ENCODE data around the gene MACROD2. TPM values are rescaled to one million over a fixed set of nuclear protein-coding genes. Genes with fewer than 3 reads are reported as not detected.

MACROD2 gene
- total and polyA plus RNA-seq, 4 donors = 0.66 to 10.5 (median 3.3) TPM

DNA sequence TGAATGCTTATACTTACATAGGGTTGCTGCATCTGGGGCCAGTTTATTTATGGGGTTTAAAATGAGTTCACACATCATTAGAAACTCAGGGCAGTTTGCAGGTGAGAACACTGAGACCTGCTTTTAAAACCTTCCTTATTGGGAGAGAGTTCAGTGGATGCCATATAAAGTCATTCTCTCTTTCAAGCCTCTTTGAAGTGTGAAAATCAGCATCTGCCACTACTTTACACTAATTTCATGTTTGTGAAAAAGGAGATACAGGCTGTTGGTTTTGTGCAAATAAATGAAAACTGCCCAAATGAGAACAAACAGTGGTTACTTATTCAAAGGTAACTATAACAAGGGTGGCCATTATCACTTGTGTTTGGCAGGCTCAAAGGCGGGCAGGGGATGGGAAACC lies 2047.4 kb downstream of the MACROD2 start:
- 85% methylated on average over 1 of the region's 1 CpG for WGBS
- no peak overlapping the region for H3K27ac ChIP-seq (ENCODE audit: low read depth in 1 of 2, low read length in 2 of 2)
- H3K4me1 ChIP-seq (ENCODE audit: control insufficient read depth in 4 of 4, insufficient read depth in 4 of 4, low read length in 3 of 4) = no peaks in the 10 kb centered on the region
- TF ChIP-seq, protein P1, sequence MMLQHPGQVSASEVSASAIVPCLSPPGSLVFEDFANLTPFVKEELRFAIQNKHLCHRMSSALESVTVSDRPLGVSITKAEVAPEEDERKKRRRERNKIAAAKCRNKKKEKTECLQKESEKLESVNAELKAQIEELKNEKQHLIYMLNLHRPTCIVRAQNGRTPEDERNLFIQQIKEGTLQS (IDR thresholded peaks at IDR 0.05) = no peak
- TF ChIP-seq GABPA (IDR thresholded peaks at IDR 0.05 in 1 of 2, conservative IDR thresholded peaks at IDR 0.05 in 1 of 2) = no peak
- TF ChIP-seq RAD21 (IDR thresholded peaks at IDR 0.05) = no peak
- TF ChIP-seq HNF4G (IDR thresholded peaks at IDR 0.05) = no peak
- no peak for TF ChIP-seq RXRA (IDR thresholded peaks at IDR 0.05)
- TF ChIP-seq YY1 (IDR thresholded peaks at IDR 0.05) = no peak
- no peak for TF ChIP-seq HNF4A (conservative IDR thresholded peaks at IDR 0.05)
- no peak for TF ChIP-seq TAF1 (conservative IDR thresholded peaks at IDR 0.05)
- TF ChIP-seq NR2F2 (IDR thresholded peaks at IDR 0.05) = no peak
- no peak for TF ChIP-seq FOXA1 (IDR thresholded peaks at IDR 0.05)
- TF ChIP-seq FOXA2 (IDR thresholded peaks at IDR 0.05) = no peak
- TF ChIP-seq, protein P2, sequence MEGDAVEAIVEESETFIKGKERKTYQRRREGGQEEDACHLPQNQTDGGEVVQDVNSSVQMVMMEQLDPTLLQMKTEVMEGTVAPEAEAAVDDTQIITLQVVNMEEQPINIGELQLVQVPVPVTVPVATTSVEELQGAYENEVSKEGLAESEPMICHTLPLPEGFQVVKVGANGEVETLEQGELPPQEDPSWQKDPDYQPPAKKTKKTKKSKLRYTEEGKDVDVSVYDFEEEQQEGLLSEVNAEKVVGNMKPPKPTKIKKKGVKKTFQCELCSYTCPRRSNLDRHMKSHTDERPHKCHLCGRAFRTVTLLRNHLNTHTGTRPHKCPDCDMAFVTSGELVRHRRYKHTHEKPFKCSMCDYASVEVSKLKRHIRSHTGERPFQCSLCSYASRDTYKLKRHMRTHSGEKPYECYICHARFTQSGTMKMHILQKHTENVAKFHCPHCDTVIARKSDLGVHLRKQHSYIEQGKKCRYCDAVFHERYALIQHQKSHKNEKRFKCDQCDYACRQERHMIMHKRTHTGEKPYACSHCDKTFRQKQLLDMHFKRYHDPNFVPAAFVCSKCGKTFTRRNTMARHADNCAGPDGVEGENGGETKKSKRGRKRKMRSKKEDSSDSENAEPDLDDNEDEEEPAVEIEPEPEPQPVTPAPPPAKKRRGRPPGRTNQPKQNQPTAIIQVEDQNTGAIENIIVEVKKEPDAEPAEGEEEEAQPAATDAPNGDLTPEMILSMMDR (IDR thresholded peaks at IDR 0.05; ENCODE audit: low read depth, low read length, missing input control) = no peak
- TF ChIP-seq, protein P3, sequence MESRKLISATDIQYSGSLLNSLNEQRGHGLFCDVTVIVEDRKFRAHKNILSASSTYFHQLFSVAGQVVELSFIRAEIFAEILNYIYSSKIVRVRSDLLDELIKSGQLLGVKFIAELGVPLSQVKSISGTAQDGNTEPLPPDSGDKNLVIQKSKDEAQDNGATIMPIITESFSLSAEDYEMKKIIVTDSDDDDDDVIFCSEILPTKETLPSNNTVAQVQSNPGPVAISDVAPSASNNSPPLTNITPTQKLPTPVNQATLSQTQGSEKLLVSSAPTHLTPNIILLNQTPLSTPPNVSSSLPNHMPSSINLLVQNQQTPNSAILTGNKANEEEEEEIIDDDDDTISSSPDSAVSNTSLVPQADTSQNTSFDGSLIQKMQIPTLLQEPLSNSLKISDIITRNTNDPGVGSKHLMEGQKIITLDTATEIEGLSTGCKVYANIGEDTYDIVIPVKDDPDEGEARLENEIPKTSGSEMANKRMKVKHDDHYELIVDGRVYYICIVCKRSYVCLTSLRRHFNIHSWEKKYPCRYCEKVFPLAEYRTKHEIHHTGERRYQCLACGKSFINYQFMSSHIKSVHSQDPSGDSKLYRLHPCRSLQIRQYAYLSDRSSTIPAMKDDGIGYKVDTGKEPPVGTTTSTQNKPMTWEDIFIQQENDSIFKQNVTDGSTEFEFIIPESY (IDR thresholded peaks at IDR 0.05) = no peak
- no peak for TF ChIP-seq SP1 (IDR thresholded peaks at IDR 0.05)
- TF ChIP-seq, protein P4, sequence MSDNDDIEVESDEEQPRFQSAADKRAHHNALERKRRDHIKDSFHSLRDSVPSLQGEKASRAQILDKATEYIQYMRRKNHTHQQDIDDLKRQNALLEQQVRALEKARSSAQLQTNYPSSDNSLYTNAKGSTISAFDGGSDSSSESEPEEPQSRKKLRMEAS (IDR thresholded peaks at IDR 0.05) = no peak
- no peak for DNase-seq (ENCODE audit: low spot score)
- no peaks in the 10 kb centered on the region for H3K9me3 ChIP-seq (ENCODE audit: control insufficient read depth in 4 of 4, low read length in 3 of 4)
- H3K27me3 ChIP-seq (ENCODE audit: control insufficient read depth in 4 of 4, insufficient read depth in 4 of 4, low read length in 3 of 4) = no peaks in the 10 kb centered on the region
- H3K36me3 ChIP-seq (ENCODE audit: control insufficient read depth in 4 of 4, insufficient read depth in 3 of 4, low read depth in 1 of 4, low read length in 3 of 4) = no peaks in the 10 kb centered on the region
- no peak overlapping the region for H3K9ac ChIP-seq (ENCODE audit: low read depth in 1 of 2, low read length in 2 of 2)
- H3K4me3 ChIP-seq (ENCODE audit: low read depth in 1 of 3, low read length in 3 of 3) = no peak overlapping the region

DNA sequence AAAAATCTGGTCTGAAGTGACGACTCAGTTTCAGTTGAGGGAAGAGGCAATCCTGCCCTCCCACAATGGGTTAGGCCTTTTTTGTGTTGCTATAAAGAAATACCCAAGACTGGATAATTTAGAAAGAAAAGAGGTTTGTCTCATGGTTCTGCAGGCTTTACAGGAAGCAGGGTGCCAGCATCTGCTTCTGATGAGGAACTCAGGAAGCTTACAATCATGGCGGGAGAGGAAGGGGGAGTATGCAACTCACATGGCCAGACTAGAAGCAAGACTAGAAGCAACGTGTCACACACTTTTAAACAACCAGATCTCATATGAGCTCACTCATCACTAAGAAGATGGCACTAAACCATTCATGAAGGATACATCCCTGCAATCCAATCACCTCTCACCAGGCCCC lies 2048.6 kb downstream of the MACROD2 start:
- WGBS = 87% methylated on average over 3 of the region's 3 CpGs
- TF ChIP-seq, protein P1 (IDR thresholded peaks at IDR 0.05) = no peak
- TF ChIP-seq GABPA (IDR thresholded peaks at IDR 0.05 in 1 of 2, conservative IDR thresholded peaks at IDR 0.05 in 1 of 2) (no peak), RXRA (IDR thresholded peaks at IDR 0.05) (no peak), FOXA2 (IDR thresholded peaks at IDR 0.05) (no peak)
- TF ChIP-seq, protein P3 (IDR thresholded peaks at IDR 0.05) = no peak
- TF ChIP-seq, protein P5, sequence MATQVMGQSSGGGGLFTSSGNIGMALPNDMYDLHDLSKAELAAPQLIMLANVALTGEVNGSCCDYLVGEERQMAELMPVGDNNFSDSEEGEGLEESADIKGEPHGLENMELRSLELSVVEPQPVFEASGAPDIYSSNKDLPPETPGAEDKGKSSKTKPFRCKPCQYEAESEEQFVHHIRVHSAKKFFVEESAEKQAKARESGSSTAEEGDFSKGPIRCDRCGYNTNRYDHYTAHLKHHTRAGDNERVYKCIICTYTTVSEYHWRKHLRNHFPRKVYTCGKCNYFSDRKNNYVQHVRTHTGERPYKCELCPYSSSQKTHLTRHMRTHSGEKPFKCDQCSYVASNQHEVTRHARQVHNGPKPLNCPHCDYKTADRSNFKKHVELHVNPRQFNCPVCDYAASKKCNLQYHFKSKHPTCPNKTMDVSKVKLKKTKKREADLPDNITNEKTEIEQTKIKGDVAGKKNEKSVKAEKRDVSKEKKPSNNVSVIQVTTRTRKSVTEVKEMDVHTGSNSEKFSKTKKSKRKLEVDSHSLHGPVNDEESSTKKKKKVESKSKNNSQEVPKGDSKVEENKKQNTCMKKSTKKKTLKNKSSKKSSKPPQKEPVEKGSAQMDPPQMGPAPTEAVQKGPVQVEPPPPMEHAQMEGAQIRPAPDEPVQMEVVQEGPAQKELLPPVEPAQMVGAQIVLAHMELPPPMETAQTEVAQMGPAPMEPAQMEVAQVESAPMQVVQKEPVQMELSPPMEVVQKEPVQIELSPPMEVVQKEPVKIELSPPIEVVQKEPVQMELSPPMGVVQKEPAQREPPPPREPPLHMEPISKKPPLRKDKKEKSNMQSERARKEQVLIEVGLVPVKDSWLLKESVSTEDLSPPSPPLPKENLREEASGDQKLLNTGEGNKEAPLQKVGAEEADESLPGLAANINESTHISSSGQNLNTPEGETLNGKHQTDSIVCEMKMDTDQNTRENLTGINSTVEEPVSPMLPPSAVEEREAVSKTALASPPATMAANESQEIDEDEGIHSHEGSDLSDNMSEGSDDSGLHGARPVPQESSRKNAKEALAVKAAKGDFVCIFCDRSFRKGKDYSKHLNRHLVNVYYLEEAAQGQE (IDR thresholded peaks at IDR 0.05) = no peak
- no peaks in the 10 kb centered on the region for H3K4me1 ChIP-seq (ENCODE audit: control insufficient read depth in 4 of 4, insufficient read depth in 4 of 4, low read length in 3 of 4)
- no peak overlapping the region for H3K4me3 ChIP-seq (ENCODE audit: low read depth in 1 of 3, low read length in 3 of 3)
- no peak overlapping the region for H3K27ac ChIP-seq (ENCODE audit: low read depth in 1 of 2, low read length in 2 of 2)
- no peaks in the 10 kb centered on the region for H3K27me3 ChIP-seq (ENCODE audit: control insufficient read depth in 4 of 4, insufficient read depth in 4 of 4, low read length in 3 of 4)
- H3K36me3 ChIP-seq (ENCODE audit: control insufficient read depth in 4 of 4, insufficient read depth in 3 of 4, low read depth in 1 of 4, low read length in 3 of 4) = no peaks in the 10 kb centered on the region
- no peaks in the 10 kb centered on the region for H3K9me3 ChIP-seq (ENCODE audit: control insufficient read depth in 4 of 4, low read length in 3 of 4)
- H3K9ac ChIP-seq (ENCODE audit: low read depth in 1 of 2, low read length in 2 of 2) = no peak overlapping the region
- no peak for DNase-seq (ENCODE audit: low spot score)

Data from liver (tissue), 9 donors.